ENCODE results near the gene DCX.
"Not testable (repeated sequence)": the region's sequence is repeated elsewhere in the genome, so short reads cannot be mapped to it uniquely, and the experiment has no call there.

DCX gene

GRCh38 chrX:111365770-111366325 is 46.1 kb downstream of the DCX start:
- no peak for DNase-seq (ENCODE audit: low read depth)

- DNase-seq (ENCODE audit: low read depth), result no peak
Measured at GRCh38 chrX:111363741-111364140, 48.3 kb downstream of the DCX start.

DNA sequence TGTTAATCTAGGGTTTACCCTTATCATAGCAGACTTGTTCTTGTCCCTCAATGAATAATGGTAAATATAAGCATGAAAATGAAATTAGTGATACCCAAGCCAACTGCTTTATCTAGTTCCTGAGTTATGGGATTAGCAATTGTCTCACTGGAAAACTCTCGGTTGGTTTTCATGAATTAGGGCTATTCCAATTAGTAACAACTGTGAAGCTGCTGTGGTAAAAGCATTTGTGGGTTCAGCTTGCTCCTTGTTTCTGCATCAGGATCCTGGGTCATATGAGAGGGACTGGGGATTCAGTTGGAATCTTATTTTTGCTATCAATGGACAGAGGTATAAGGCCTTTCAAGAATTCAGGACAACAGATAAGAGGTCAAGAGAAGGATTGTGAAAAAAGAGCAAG is 50.2 kb downstream of the DCX start:
- no peak for DNase-seq (ENCODE audit: low read depth)

DNA sequence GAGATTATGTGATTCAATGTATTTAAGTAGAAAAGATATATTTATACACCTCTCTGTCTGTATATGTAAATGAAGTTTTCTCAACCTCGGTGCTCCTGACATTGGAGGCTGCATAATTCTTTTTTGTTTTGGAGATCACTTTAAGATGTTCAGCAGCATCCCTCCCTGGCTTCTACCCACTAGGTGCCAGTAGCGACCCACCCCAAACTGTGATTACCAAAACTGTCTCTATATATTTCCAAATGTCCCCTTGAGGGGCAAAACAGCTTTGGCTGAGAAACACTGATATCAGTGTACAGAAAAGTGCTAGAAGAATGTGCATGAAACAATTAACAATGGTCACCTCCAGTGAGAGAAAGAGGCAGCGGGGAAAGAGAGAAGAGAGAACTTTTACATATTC is 51.2 kb downstream of the DCX start:
- DNase-seq (ENCODE audit: low read depth), result no peak

GRCh38 chrX:111355523-111356115 is 56.4 kb downstream of the DCX start:
- DNase-seq (ENCODE audit: low read depth), result no peak

DNA sequence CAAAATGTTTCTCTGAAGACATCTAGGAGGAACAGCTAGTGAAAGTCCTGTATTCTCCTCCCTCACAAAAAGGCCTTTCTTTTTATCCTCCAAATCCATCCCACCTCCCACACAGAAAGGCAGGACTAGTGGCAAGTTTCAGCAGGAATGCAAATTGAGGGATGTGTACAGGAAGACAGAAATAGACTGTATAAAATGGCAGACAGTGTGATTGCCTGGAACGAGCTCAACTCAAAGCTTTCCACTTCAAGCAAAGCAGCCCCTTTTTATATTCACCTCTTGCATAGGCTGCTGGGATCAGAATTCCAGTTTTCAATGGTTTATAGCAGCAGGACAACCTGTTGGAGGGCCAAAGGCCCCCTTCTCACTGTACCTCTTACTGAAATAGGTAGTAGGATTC is 57.5 kb downstream of the DCX start:
- DNase-seq (ENCODE audit: low read depth), result no peak

- DNase-seq (ENCODE audit: low read depth), result no peak
Measured at GRCh38 chrX:111353793-111354192, 58.2 kb downstream of the DCX start.

GRCh38 chrX:111352424-111352823 is 59.6 kb downstream of the DCX start:
- DNase-seq (ENCODE audit: low read depth), result no peak

GRCh38 chrX:111349934-111350333 is 62.1 kb downstream of the DCX start:
- no peak for DNase-seq (ENCODE audit: low read depth)

GRCh38 chrX:111349101-111349500 is 62.9 kb downstream of the DCX start:
- DNase-seq (ENCODE audit: low read depth), result no peak

DNA sequence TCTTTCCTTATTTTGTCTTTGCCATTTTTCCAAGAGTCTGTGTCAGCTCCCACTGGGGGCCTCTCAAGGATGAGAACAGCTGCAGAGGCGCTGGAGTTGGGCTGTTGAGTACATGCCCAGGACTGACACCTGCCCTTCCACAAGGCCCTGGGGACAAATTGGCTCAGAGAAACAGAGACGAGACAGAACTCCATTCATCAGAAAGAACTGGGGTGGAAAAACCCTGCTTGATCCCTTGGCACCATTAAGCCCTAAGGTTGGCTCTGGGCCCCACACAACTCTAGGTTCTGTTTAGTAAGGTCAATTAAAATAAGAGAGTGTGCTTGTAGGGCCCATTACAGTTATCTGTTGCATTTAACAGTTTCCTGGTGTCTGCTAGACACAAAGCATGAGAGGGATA is 63.6 kb downstream of the DCX start:
- DNase-seq (ENCODE audit: low read depth), result no peak

DNA sequence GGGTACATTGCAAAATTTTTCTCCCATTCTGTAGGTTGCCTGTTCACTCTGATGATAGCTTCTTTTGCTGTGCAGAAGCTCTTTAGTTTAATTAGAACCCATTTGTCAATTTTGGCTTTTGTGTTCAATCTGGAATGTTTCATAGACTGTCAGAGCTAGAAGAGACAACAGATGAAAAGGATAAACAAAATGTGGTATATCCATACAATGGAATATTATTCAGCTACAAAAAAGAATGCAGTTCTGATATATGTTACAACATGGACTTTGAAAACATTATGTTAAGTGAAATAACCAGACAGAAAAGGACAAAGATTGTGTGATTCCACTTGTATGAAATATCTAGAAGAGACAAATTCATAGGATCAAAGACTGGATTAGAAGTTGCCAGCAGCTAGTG is 65.8 kb downstream of the DCX start:
- not testable (repeated sequence) for DNase-seq (ENCODE audit: low read depth)

GRCh38 chrX:111340054-111340453 is 71.9 kb downstream of the DCX start:
- no peak for DNase-seq (ENCODE audit: low read depth)

GRCh38 chrX:111339212-111339611 is 72.8 kb downstream of the DCX start:
- no peak for DNase-seq (ENCODE audit: low read depth)

- no peak for DNase-seq (ENCODE audit: low read depth)
Measured at GRCh38 chrX:111338095-111338698, 73.8 kb downstream of the DCX start.

DNA sequence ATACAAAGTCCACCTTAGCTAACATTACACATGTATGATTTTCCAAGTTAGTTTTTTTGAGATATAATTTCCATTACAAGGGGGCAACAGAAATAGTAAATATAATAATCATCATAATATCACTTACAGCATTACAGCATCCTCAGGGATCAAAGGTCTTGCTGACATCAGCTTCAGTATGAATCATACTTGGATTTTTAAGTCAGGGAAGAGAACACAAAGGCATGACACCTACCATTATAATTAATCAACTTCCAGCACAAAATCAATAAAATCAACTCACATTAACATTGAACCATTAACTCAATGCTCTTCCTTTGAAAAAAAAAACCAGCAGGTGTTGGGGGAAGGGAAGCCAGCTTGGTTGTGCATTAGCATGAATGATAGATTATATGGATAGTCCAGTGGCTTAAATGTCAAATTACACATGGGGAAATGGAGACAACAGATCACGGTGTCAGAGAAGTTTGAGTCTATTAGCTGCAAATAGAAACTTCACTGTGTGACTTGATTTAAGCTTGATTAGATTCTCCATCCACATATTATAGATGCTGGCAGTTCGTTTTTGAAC is 74.8 kb downstream of the DCX start:
- DNase-seq (ENCODE audit: low read depth), result no peak

GRCh38 chrX:111336141-111336540 is 75.9 kb downstream of the DCX start:
- no peak for DNase-seq (ENCODE audit: low read depth)

DNA sequence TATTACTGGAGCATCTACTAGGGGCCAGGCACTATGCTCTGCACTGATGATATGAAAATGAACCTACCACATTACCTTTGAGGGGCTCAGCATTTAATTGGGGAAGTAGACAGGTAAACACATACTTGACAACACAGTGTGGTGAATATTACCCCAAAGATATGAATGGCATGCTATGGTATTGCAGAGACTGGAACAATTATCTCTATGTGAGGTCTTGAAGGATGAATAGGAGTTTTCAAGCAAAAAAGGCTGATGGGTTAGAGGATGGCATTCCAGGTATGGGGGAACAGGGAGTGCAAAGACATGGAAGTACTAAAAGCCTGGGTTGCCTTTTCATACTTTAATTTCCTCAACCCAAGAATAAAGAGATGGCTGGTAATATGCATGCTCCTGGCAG is 82.6 kb downstream of the DCX start:
- no peak for DNase-seq (ENCODE audit: low read depth)

- no peak for DNase-seq (ENCODE audit: low read depth)
Measured at GRCh38 chrX:111328858-111329257, 83.1 kb downstream of the DCX start.

GRCh38 chrX:111322231-111322855 is 89.6 kb downstream of the DCX start:
- no peak for DNase-seq (ENCODE audit: low read depth)

GRCh38 chrX:111319451-111319850 is 92.5 kb downstream of the DCX start:
- DNase-seq (ENCODE audit: low read depth), result no peak

GRCh38 chrX:111318901-111319300 is 93.1 kb downstream of the DCX start:
- no peak for DNase-seq (ENCODE audit: low read depth)

GRCh38 chrX:111309083-111309482 is 102.9 kb downstream of the DCX start:
- DNase-seq (ENCODE audit: low read depth), result no peak

Measured in stimulated activated CD8-positive, alpha-beta memory T cell treated with anti-CD3 and anti-CD28 coated beads, Interleukin-7, amount 100 ng/mL, for 24 hours (primary cell).